ENCODE measurements around the gene CERS2.

Gene CERS2

GRCh38 chr1:150974580-150975478, at the start of gene CERS2:
CERS2 (minus strand) TSS chr1:150974835; CDS start chr1:150969090, 5,745 bp downstream.
- peak; percentile 72 for ATAC-seq (replicated peaks; ENCODE audit: extremely low read depth, poor library complexity, severe bottlenecking)
- Mint-ChIP-seq H3K9me3 (no peaks in the 10 kb centered on the region), H3K36me3 (ENCODE audit: insufficient read depth) (peaks cover 14% of the 10 kb centered on the region), H3K4me1 (peaks cover 56% of the 10 kb centered on the region), H3K27ac (ENCODE audit: low read depth) (peak within 1 kb of the TSS; percentile 88), H3K4me3 (peak within 1 kb of the TSS; percentile 87), H3K27me3 (no peaks in the 10 kb centered on the region)
- peak; percentile 58 to 65 for DNase-seq (ENCODE audit: low spot score in 2 of 2)

- H3K9me3 Mint-ChIP-seq = no peaks in the 10 kb centered on the region
- H3K4me3 Mint-ChIP-seq = no peak overlapping the region
- H3K27ac Mint-ChIP-seq (ENCODE audit: low read depth) = no peak overlapping the region
- peaks cover 6% of the 10 kb centered on the region for H3K36me3 Mint-ChIP-seq (ENCODE audit: insufficient read depth)
- H3K4me1 Mint-ChIP-seq = peaks cover 35% of the 10 kb centered on the region
- ATAC-seq (replicated peaks; ENCODE audit: extremely low read depth, poor library complexity, severe bottlenecking) = no peak
- H3K27me3 Mint-ChIP-seq = no peaks in the 10 kb centered on the region
- DNase-seq (ENCODE audit: low spot score in 2 of 2) = no peak
Observed at GRCh38 chr1:151013518-151013917, 38.9 kb upstream of the CERS2 start.

GRCh38 chr1:151012684-151013471, 38.2 kb upstream of the CERS2 start:
- Mint-ChIP-seq H3K27ac (ENCODE audit: low read depth) (no peak overlapping the region), H3K9me3 (no peaks in the 10 kb centered on the region), H3K36me3 (ENCODE audit: insufficient read depth) (peaks cover 11% of the 10 kb centered on the region), H3K4me3 (no peak overlapping the region), H3K27me3 (no peaks in the 10 kb centered on the region), H3K4me1 (peaks cover 40% of the 10 kb centered on the region)
- ATAC-seq (replicated peaks; ENCODE audit: extremely low read depth, poor library complexity, severe bottlenecking) (no peak), DNase-seq (ENCODE audit: low spot score in 2 of 2) (no peak)

GRCh38 chr1:151011154-151011850, 36.7 kb upstream of the CERS2 start:
- Mint-ChIP-seq H3K27me3 (no peaks in the 10 kb centered on the region), H3K36me3 (ENCODE audit: insufficient read depth) (peaks cover 16% of the 10 kb centered on the region), H3K27ac (ENCODE audit: low read depth) (no peak overlapping the region), H3K4me3 (no peak overlapping the region), H3K4me1 (peaks cover 55% of the 10 kb centered on the region), H3K9me3 (no peaks in the 10 kb centered on the region)
- ATAC-seq (replicated peaks; ENCODE audit: extremely low read depth, poor library complexity, severe bottlenecking) (no peak), DNase-seq (ENCODE audit: low spot score in 2 of 2) (no peak)

- no peak overlapping the region for H3K27ac Mint-ChIP-seq (ENCODE audit: low read depth)
- peaks cover 16% of the 10 kb centered on the region for H3K36me3 Mint-ChIP-seq (ENCODE audit: insufficient read depth)
- no peak for ATAC-seq (replicated peaks; ENCODE audit: extremely low read depth, poor library complexity, severe bottlenecking)
- no peaks in the 10 kb centered on the region for H3K27me3 Mint-ChIP-seq
- H3K4me1 Mint-ChIP-seq = peaks cover 65% of the 10 kb centered on the region
- DNase-seq (ENCODE audit: low spot score in 2 of 2) = no peak
- H3K4me3 Mint-ChIP-seq = no peak overlapping the region
- H3K9me3 Mint-ChIP-seq = no peaks in the 10 kb centered on the region
Observed at GRCh38 chr1:151010346-151010726, 35.7 kb upstream of the CERS2 start.

- no peaks in the 10 kb centered on the region for H3K9me3 Mint-ChIP-seq
- peaks cover 67% of the 10 kb centered on the region for H3K4me1 Mint-ChIP-seq
- peaks cover 16% of the 10 kb centered on the region for H3K36me3 Mint-ChIP-seq (ENCODE audit: insufficient read depth)
- H3K27me3 Mint-ChIP-seq = no peaks in the 10 kb centered on the region
- peak overlapping the region; percentile 93 for H3K4me3 Mint-ChIP-seq
- no peak overlapping the region for H3K27ac Mint-ChIP-seq (ENCODE audit: low read depth)
- ATAC-seq (replicated peaks; ENCODE audit: extremely low read depth, poor library complexity, severe bottlenecking) (no peak), DNase-seq (ENCODE audit: low spot score in 2 of 2) (no peak)
Observed at GRCh38 chr1:151009674-151010345, 35.2 kb upstream of the CERS2 start.

GRCh38 chr1:151009206-151009587, 34.6 kb upstream of the CERS2 start:
- ATAC-seq (replicated peaks; ENCODE audit: extremely low read depth, poor library complexity, severe bottlenecking) (no peak), DNase-seq (ENCODE audit: low spot score in 2 of 2) (no peak)
- H3K4me1 Mint-ChIP-seq = peaks cover 67% of the 10 kb centered on the region
- no peaks in the 10 kb centered on the region for H3K9me3 Mint-ChIP-seq
- H3K4me3 Mint-ChIP-seq = peak overlapping the region; percentile 93
- peaks cover 16% of the 10 kb centered on the region for H3K36me3 Mint-ChIP-seq (ENCODE audit: insufficient read depth)
- H3K27ac Mint-ChIP-seq (ENCODE audit: low read depth) = peak overlapping the region; percentile 97
- H3K27me3 Mint-ChIP-seq = no peaks in the 10 kb centered on the region

- Mint-ChIP-seq H3K4me3 (peak within 1 kb of the TSS; percentile 93), H3K27me3 (no peaks in the 10 kb centered on the region), H3K27ac (ENCODE audit: low read depth) (peak within 1 kb of the TSS; percentile 97), H3K9me3 (no peaks in the 10 kb centered on the region), H3K36me3 (ENCODE audit: insufficient read depth) (peaks cover 15% of the 10 kb centered on the region), H3K4me1 (peaks cover 64% of the 10 kb centered on the region)
- peak; percentile 88 for ATAC-seq (replicated peaks; ENCODE audit: extremely low read depth, poor library complexity, severe bottlenecking)
- peak; percentile 87 to 94 for DNase-seq (ENCODE audit: low spot score in 2 of 2)
Observed at GRCh38 chr1:151008244-151009205, 33.9 kb upstream of the CERS2 start, which contains the start of gene PRUNE1. PRUNE1 (plus strand) TSS chr1:151008449; CDS start chr1:151008633, 184 bp downstream.

- ATAC-seq (replicated peaks; ENCODE audit: extremely low read depth, poor library complexity, severe bottlenecking) (no peak), DNase-seq (ENCODE audit: low spot score in 2 of 2) (no peak)
- peak overlapping the region; percentile 93 for H3K4me3 Mint-ChIP-seq
- peaks cover 15% of the 10 kb centered on the region for H3K36me3 Mint-ChIP-seq (ENCODE audit: insufficient read depth)
- H3K4me1 Mint-ChIP-seq = peaks cover 61% of the 10 kb centered on the region
- no peaks in the 10 kb centered on the region for H3K9me3 Mint-ChIP-seq
- H3K27ac Mint-ChIP-seq (ENCODE audit: low read depth) = peak overlapping the region; percentile 97
- no peaks in the 10 kb centered on the region for H3K27me3 Mint-ChIP-seq
Observed at GRCh38 chr1:151007853-151008243, 33.2 kb upstream of the CERS2 start.

GRCh38 chr1:151006327-151007052, 31.9 kb upstream of the CERS2 start, which contains the start of gene MINDY1:
MINDY1 (minus strand) TSS chr1:151006902; CDS start chr1:151002617, 4,285 bp downstream.
- no peak for DNase-seq (ENCODE audit: low spot score in 2 of 2)
- peak within 1 kb of the TSS; percentile 97 for H3K27ac Mint-ChIP-seq (ENCODE audit: low read depth)
- peaks cover 15% of the 10 kb centered on the region for H3K36me3 Mint-ChIP-seq (ENCODE audit: insufficient read depth)

More at GRCh38 chr1:151006327-151007052, 31.9 kb upstream of the CERS2 start, which contains the start of gene MINDY1:
- Mint-ChIP-seq H3K9me3 (no peaks in the 10 kb centered on the region), H3K4me3 (peak within 1 kb of the TSS; percentile 93), H3K4me1 (peaks cover 59% of the 10 kb centered on the region), H3K27me3 (no peaks in the 10 kb centered on the region)
- ATAC-seq (replicated peaks; ENCODE audit: extremely low read depth, poor library complexity, severe bottlenecking) = no peak

Data from central memory CD8-positive, alpha-beta T cell (primary cell).